ENCODE measurements around the gene ZCCHC13.
"Not testable (repeated sequence)": the region's sequence is repeated elsewhere in the genome, so short reads cannot be mapped to it uniquely, and the experiment has no call there.

ZCCHC13 gene

GRCh38 chrX:74304016-74304415 lies at the start of gene ZCCHC13:
ZCCHC13 (plus strand) TSS chrX:74304180; CDS start chrX:74304267, 87 bp downstream.
- no peak for DNase-seq

- not testable (repeated sequence) for DNase-seq
Measured at GRCh38 chrX:74258111-74258510, 45.9 kb upstream of the ZCCHC13 start.

- no peak for DNase-seq
Measured at GRCh38 chrX:74259885-74260491, 44.0 kb upstream of the ZCCHC13 start.

- DNase-seq = no peak
Measured at GRCh38 chrX:74262452-74263209, 41.3 kb upstream of the ZCCHC13 start.

GRCh38 chrX:74270393-74270792 lies 33.6 kb upstream of the ZCCHC13 start:
- DNase-seq = no peak

GRCh38 chrX:74272230-74272629 lies 31.8 kb upstream of the ZCCHC13 start:
- DNase-seq = no peak

- DNase-seq = no peak
Measured at GRCh38 chrX:74274516-74274915, 29.5 kb upstream of the ZCCHC13 start.

- no peak for DNase-seq
Measured at GRCh38 chrX:74277320-74277719, 26.7 kb upstream of the ZCCHC13 start.

GRCh38 chrX:74277846-74278245 lies 26.1 kb upstream of the ZCCHC13 start:
- DNase-seq = no peak

GRCh38 chrX:74280759-74281158 lies 23.2 kb upstream of the ZCCHC13 start:
- no peak for DNase-seq

GRCh38 chrX:74284391-74284952 lies 19.5 kb upstream of the ZCCHC13 start:
- DNase-seq = no peak

- DNase-seq = no peak
Measured at GRCh38 chrX:74286950-74287740, 16.8 kb upstream of the ZCCHC13 start.

- DNase-seq = no peak
Measured at GRCh38 chrX:74291577-74291963, 12.4 kb upstream of the ZCCHC13 start.

- peak; percentile 87 for DNase-seq
Measured at GRCh38 chrX:74291964-74292807, 11.8 kb upstream of the ZCCHC13 start.

GRCh38 chrX:74292808-74293123 lies 11.2 kb upstream of the ZCCHC13 start:
- no peak for DNase-seq

GRCh38 chrX:74293343-74293946 lies 10.5 kb upstream of the ZCCHC13 start:
- DNase-seq = peak; percentile 42

- no peak for DNase-seq
Measured at GRCh38 chrX:74295101-74295500, 8.9 kb upstream of the ZCCHC13 start.

- DNase-seq = no peak
Measured at GRCh38 chrX:74297766-74298165, 6.2 kb upstream of the ZCCHC13 start.

- no peak for DNase-seq
Measured at GRCh38 chrX:74300869-74301268, 3.1 kb upstream of the ZCCHC13 start.

GRCh38 chrX:74318672-74319071 lies 14.7 kb downstream of the ZCCHC13 start:
- no peak for DNase-seq

- DNase-seq = not testable (repeated sequence)
Measured at GRCh38 chrX:74319321-74319720, 15.3 kb downstream of the ZCCHC13 start.

- DNase-seq = no peak
Measured at GRCh38 chrX:74321191-74321590, 17.2 kb downstream of the ZCCHC13 start.

Measured in NCI-H510A (cell line).